ENCODE measurements around the gene TGFB3.

The TGFB3 gene

GRCh38 chr14:75979071-75979571 lies 2.7 kb downstream of the TGFB3 start:
- no peak for TF ChIP-seq GATA3 (IDR thresholded peaks at IDR 0.05; ENCODE audit: low read depth, low read length)
- TF ChIP-seq GATA2 (IDR thresholded peaks at IDR 0.05; ENCODE audit: low read depth, low read length), result no peak

GRCh38 chr14:75978249-75978731 lies 3.5 kb downstream of the TGFB3 start:
- TF ChIP-seq GATA2 (IDR thresholded peaks at IDR 0.05; ENCODE audit: low read depth, low read length), result no peak
- TF ChIP-seq GATA3 (IDR thresholded peaks at IDR 0.05; ENCODE audit: low read depth, low read length), result no peak

- no peak for TF ChIP-seq GATA2 (IDR thresholded peaks at IDR 0.05; ENCODE audit: low read depth, low read length)
- TF ChIP-seq GATA3 (IDR thresholded peaks at IDR 0.05; ENCODE audit: low read depth, low read length), result no peak
Observed at GRCh38 chr14:75977582-75977943, 4.2 kb downstream of the TGFB3 start.

GRCh38 chr14:75976826-75977581 lies 4.8 kb downstream of the TGFB3 start:
- no peak for TF ChIP-seq GATA2 (IDR thresholded peaks at IDR 0.05; ENCODE audit: low read depth, low read length)
- TF ChIP-seq GATA3 (IDR thresholded peaks at IDR 0.05; ENCODE audit: low read depth, low read length), result no peak

- TF ChIP-seq GATA3 (IDR thresholded peaks at IDR 0.05; ENCODE audit: low read depth, low read length), result no peak
- TF ChIP-seq GATA2 (IDR thresholded peaks at IDR 0.05; ENCODE audit: low read depth, low read length), result no peak
Observed at GRCh38 chr14:75972801-75973421, 8.9 kb downstream of the TGFB3 start.

GRCh38 chr14:75971509-75971908 lies 10.3 kb downstream of the TGFB3 start:
- TF ChIP-seq GATA3 (IDR thresholded peaks at IDR 0.05; ENCODE audit: low read depth, low read length) (no peak), GATA2 (IDR thresholded peaks at IDR 0.05; ENCODE audit: low read depth, low read length) (no peak)

- TF ChIP-seq GATA2 (IDR thresholded peaks at IDR 0.05; ENCODE audit: low read depth, low read length) (no peak), GATA3 (IDR thresholded peaks at IDR 0.05; ENCODE audit: low read depth, low read length) (no peak)
Observed at GRCh38 chr14:75970989-75971388, 10.8 kb downstream of the TGFB3 start.

- no peak for TF ChIP-seq GATA3 (IDR thresholded peaks at IDR 0.05; ENCODE audit: low read depth, low read length)
- TF ChIP-seq GATA2 (IDR thresholded peaks at IDR 0.05; ENCODE audit: low read depth, low read length), result no peak
Observed at GRCh38 chr14:75969891-75970290, 11.9 kb downstream of the TGFB3 start.

GRCh38 chr14:75969126-75969525 lies 12.7 kb downstream of the TGFB3 start:
- TF ChIP-seq GATA2 (IDR thresholded peaks at IDR 0.05; ENCODE audit: low read depth, low read length) (no peak), GATA3 (IDR thresholded peaks at IDR 0.05; ENCODE audit: low read depth, low read length) (no peak)

- TF ChIP-seq GATA3 (IDR thresholded peaks at IDR 0.05; ENCODE audit: low read depth, low read length) (no peak), GATA2 (IDR thresholded peaks at IDR 0.05; ENCODE audit: low read depth, low read length) (no peak)
Observed at GRCh38 chr14:75968456-75968855, 13.3 kb downstream of the TGFB3 start.

- TF ChIP-seq GATA3 (IDR thresholded peaks at IDR 0.05; ENCODE audit: low read depth, low read length), result no peak
- TF ChIP-seq GATA2 (IDR thresholded peaks at IDR 0.05; ENCODE audit: low read depth, low read length), result no peak
Observed at GRCh38 chr14:75967866-75968265, 13.9 kb downstream of the TGFB3 start.

GRCh38 chr14:75961662-75962061 lies 20.1 kb downstream of the TGFB3 start:
- TF ChIP-seq GATA3 (IDR thresholded peaks at IDR 0.05; ENCODE audit: low read depth, low read length) (no peak), GATA2 (IDR thresholded peaks at IDR 0.05; ENCODE audit: low read depth, low read length) (no peak)

- TF ChIP-seq GATA3 (IDR thresholded peaks at IDR 0.05; ENCODE audit: low read depth, low read length) (no peak), GATA2 (IDR thresholded peaks at IDR 0.05; ENCODE audit: low read depth, low read length) (no peak)
Observed at GRCh38 chr14:75960231-75960630, 21.6 kb downstream of the TGFB3 start.

- TF ChIP-seq GATA2 (IDR thresholded peaks at IDR 0.05; ENCODE audit: low read depth, low read length) (no peak), GATA3 (IDR thresholded peaks at IDR 0.05; ENCODE audit: low read depth, low read length) (no peak)
Observed at GRCh38 chr14:75959031-75959430, 22.8 kb downstream of the TGFB3 start.

GRCh38 chr14:75952489-75952888 lies 29.3 kb downstream of the TGFB3 start:
- TF ChIP-seq GATA3 (IDR thresholded peaks at IDR 0.05; ENCODE audit: low read depth, low read length), result no peak
- TF ChIP-seq GATA2 (IDR thresholded peaks at IDR 0.05; ENCODE audit: low read depth, low read length), result no peak
